ENCODE measurements around the gene PQBP1. TPM values are rescaled to one million over a fixed set of nuclear protein-coding genes. Genes with fewer than 3 reads are reported as not detected.
A peak's percentile ranks its signal among the peaks of the same experiment; 100 is the strongest.

PQBP1 gene
- total RNA-seq, 1 donor from 2014 or later = 80.1 TPM

DNA sequence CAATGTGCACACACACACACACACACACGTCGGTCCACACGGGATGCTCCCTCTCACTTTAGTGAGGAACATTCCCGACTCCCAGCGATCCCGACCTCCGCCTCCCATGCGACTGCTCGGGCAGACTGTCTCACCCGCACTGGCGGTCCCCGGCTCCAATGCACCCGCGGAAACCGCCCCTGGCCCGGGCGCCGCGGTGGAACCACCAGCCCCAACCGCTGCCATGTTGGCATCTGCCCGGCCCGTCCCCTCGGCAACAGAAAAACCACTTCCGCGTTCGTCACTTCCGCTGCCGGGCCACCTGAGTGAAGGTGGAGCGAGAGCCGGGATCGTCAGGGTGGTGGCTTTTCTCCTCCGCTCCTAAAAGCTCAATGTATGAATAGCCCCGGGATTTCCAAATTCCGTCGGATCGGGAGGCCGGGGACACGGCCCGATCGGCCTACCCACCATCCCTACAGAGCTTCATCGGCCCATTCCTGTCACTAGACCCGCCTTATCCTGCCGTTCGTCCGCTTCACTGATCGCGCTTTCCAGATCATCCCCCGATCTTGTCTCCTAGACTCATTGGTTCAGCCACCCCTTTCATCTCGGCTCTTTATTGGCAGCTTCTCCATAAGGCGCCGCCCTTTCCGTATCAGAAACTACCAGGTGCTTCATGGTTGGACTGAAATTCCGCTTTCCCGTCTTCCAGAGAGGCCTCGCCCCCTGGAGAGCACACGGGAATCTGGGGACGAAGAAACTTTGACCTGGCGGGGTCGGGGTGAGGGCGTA is 13.9 kb downstream of the PQBP1 start, which contains the start of gene SLC35A2:
Gene SLC35A2, minus strand, starts transcription at position 235 of the 771 bp plus-strand sequence. Its CDS starts 10 bp downstream, at position 225.
- H3K27me3 Mint-ChIP-seq (ENCODE audit: unreplicated experiment) = peaks cover 7% of the 10 kb centered on the region
- TF ChIP-seq, protein P1, sequence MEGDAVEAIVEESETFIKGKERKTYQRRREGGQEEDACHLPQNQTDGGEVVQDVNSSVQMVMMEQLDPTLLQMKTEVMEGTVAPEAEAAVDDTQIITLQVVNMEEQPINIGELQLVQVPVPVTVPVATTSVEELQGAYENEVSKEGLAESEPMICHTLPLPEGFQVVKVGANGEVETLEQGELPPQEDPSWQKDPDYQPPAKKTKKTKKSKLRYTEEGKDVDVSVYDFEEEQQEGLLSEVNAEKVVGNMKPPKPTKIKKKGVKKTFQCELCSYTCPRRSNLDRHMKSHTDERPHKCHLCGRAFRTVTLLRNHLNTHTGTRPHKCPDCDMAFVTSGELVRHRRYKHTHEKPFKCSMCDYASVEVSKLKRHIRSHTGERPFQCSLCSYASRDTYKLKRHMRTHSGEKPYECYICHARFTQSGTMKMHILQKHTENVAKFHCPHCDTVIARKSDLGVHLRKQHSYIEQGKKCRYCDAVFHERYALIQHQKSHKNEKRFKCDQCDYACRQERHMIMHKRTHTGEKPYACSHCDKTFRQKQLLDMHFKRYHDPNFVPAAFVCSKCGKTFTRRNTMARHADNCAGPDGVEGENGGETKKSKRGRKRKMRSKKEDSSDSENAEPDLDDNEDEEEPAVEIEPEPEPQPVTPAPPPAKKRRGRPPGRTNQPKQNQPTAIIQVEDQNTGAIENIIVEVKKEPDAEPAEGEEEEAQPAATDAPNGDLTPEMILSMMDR (IDR thresholded peaks at IDR 0.05; ENCODE audit: unreplicated experiment) = no peak
- H3K36me3 Mint-ChIP-seq (ENCODE audit: low read depth, unreplicated experiment) = peaks cover 7% of the 10 kb centered on the region
- peak within 1 kb of the TSS; percentile 97 for H3K27ac Mint-ChIP-seq (ENCODE audit: unreplicated experiment)
- peak within 1 kb of the TSS; percentile 96 for H3K4me3 Mint-ChIP-seq (ENCODE audit: unreplicated experiment)
- no peaks in the 10 kb centered on the region for H3K9me3 Mint-ChIP-seq (ENCODE audit: unreplicated experiment)
- H3K4me1 Mint-ChIP-seq (ENCODE audit: unreplicated experiment) = peaks cover 16% of the 10 kb centered on the region
- DNase-seq (ENCODE audit: low spot score) = peak; percentile 62

DNA sequence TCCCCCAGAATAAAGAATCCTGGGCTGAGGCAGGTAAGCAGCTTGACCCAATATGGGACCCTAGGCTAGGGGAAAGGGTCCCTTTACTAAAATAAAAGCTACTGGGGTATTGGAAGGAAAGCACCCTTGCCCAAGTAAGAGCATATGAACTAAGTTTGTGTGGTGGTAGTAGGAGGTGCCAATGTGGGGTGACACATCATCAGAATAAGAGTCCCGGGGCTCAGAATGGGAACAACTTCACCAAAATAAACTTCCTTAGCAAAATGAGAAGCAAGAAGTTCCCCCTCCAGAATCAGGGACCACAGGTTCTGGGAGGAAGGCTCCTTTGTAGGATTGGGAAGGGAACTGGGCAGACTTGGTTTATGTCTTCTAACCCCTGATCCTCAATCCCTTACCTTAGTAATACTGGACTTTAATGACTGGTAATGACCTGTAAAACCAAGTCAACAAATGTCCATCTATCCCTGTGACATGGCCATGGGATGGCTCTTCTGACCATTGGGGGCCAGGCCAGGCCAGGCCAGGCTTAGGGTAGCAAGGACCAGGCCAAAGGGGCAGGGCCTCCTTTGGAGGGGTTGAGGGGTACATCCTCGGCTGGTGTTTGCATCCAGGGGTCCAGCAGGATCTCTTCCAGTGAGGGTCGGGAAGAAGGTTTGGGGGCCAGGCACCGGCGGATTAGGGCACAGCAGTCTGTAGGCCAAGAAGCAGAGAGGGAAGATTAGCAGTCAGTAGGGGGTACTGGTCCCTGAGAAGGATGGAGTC is 16.1 kb downstream of the PQBP1 start:
- TF ChIP-seq, protein P1 (IDR thresholded peaks at IDR 0.05; ENCODE audit: unreplicated experiment) = no peak
- Mint-ChIP-seq H3K27me3 (ENCODE audit: unreplicated experiment) (peaks cover 11% of the 10 kb centered on the region), H3K27ac (ENCODE audit: unreplicated experiment) (no peak overlapping the region), H3K36me3 (ENCODE audit: low read depth, unreplicated experiment) (peaks cover 7% of the 10 kb centered on the region), H3K4me3 (ENCODE audit: unreplicated experiment) (no peak overlapping the region), H3K4me1 (ENCODE audit: unreplicated experiment) (peaks cover 18% of the 10 kb centered on the region), H3K9me3 (ENCODE audit: unreplicated experiment) (no peaks in the 10 kb centered on the region)
- no peak for DNase-seq (ENCODE audit: low spot score)

DNA sequence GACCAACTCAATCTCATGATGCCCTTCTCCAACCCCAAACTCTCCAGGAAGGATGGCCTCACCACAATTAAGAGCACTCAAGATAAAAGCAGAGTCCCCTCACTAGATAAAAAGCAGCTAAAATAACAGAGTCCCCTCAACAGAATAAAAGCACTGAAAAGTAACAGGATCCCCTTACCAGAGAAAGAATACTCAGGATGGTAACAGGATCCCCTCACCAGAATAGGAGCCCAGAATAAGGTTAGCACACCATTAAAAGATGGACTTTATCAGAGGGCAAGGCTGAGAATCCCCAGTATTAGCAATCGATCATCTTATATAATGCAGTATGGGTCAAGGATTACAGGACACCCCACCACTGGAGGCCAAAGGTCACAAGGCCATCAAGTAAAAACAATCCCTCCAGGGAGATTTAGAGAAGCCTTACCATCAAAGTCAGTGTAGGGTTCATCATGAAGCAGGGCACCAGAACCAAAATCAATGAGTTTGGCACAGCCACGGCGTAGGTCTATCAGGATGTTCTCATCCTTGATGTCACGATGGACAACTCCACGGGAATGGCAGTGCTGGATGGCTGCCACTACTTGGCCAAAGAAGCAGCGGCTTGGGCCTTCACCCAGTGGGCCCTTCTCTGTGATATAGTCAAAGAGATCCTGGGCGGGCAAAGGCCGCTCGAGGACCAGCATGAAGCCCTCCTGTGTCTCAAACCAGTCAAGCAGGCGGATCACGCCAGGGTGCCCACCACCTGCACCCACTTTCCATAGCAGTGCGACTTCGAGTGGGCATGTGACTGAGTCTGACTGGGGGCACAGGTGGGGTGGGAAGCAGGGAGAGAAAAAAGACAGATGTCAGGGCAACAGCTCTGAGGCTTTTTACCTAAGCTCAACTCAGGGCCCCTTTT is 17.1 kb downstream of the PQBP1 start:
- Mint-ChIP-seq H3K9me3 (ENCODE audit: unreplicated experiment) (no peaks in the 10 kb centered on the region), H3K27me3 (ENCODE audit: unreplicated experiment) (peaks cover 11% of the 10 kb centered on the region), H3K36me3 (ENCODE audit: low read depth, unreplicated experiment) (peaks cover 7% of the 10 kb centered on the region), H3K27ac (ENCODE audit: unreplicated experiment) (no peak overlapping the region), H3K4me1 (ENCODE audit: unreplicated experiment) (peaks cover 22% of the 10 kb centered on the region), H3K4me3 (ENCODE audit: unreplicated experiment) (no peak overlapping the region)
- TF ChIP-seq, protein P1 (IDR thresholded peaks at IDR 0.05; ENCODE audit: unreplicated experiment) = no peak
- no peak for DNase-seq (ENCODE audit: low spot score)

DNA sequence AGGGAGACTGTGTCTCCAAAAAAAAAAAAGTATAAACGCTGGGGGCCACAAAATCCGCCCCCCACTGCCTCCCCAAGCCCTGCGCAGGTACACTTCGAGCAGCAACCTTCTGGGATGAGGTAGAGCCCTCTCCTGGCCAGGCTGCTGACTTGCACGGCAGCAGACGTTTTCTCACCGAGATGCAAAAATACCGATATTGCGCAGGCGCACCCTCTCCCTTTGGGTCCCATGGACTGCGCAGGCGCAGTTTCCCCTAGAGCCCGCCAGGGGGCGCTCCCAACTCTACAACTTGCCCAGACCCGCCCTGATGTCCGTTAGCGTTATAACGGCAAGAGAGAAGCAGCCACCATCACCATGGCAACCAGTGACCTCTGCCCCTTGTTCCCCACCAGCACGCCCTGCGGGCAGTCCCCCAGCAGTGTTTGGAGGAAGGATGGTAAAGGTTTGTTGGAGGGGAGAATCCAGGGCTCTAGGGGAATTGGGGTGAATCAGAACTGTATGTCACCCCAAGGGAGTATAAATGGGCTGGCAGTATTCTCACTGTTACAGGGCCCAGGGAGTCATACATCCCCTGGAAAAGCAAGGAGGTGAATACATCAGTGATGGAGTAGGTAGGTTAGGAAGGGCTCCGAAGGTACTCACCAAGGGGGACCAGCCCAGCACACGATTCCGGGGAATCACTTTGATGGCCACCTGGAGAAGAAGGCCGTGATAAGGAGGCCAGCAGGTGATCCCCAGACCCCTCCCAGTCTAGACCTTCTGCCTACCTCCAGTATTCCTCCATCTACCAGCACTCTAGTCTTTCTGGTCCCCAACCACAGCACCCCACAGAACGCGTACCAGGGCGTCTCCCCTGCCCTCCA is 19.6 kb downstream of the PQBP1 start:
- Mint-ChIP-seq H3K27ac (ENCODE audit: unreplicated experiment) (peak overlapping the region; percentile 52), H3K9me3 (ENCODE audit: unreplicated experiment) (no peaks in the 10 kb centered on the region), H3K27me3 (ENCODE audit: unreplicated experiment) (peaks cover 7% of the 10 kb centered on the region), H3K4me3 (ENCODE audit: unreplicated experiment) (peak overlapping the region; percentile 85), H3K4me1 (ENCODE audit: unreplicated experiment) (peaks cover 17% of the 10 kb centered on the region), H3K36me3 (ENCODE audit: low read depth, unreplicated experiment) (peaks cover 4% of the 10 kb centered on the region)
- peak; percentile 74 for DNase-seq (ENCODE audit: low spot score)
- TF ChIP-seq, protein P1 (IDR thresholded peaks at IDR 0.05; ENCODE audit: unreplicated experiment) = peak; percentile 85

Data from endothelial cell (in vitro differentiated cells).